ENCODE results near the gene ACSBG1.
"Not testable (repeated sequence)": the region's sequence is repeated elsewhere in the genome, so short reads cannot be mapped to it uniquely, and the experiment has no call there.

ACSBG1 gene

GRCh38 chr15:78251136-78251535 is 16.8 kb upstream of the ACSBG1 start:
- DNase-seq (ENCODE audit: low read depth), result no peak

GRCh38 chr15:78249131-78249530 is 14.8 kb upstream of the ACSBG1 start:
- no peak for DNase-seq (ENCODE audit: low read depth)

- no peak for DNase-seq (ENCODE audit: low read depth)
Measured at GRCh38 chr15:78247911-78248310, 13.5 kb upstream of the ACSBG1 start.

GRCh38 chr15:78245976-78246620 is 11.7 kb upstream of the ACSBG1 start:
- DNase-seq (ENCODE audit: low read depth), result not testable (repeated sequence)

GRCh38 chr15:78245392-78245791 is 11.0 kb upstream of the ACSBG1 start:
- not testable (repeated sequence) for DNase-seq (ENCODE audit: low read depth)

GRCh38 chr15:78244893-78245292 is 10.5 kb upstream of the ACSBG1 start:
- no peak for DNase-seq (ENCODE audit: low read depth)

- DNase-seq (ENCODE audit: low read depth), result no peak
Measured at GRCh38 chr15:78244101-78244500, 9.7 kb upstream of the ACSBG1 start.

GRCh38 chr15:78243491-78243941 is 9.2 kb upstream of the ACSBG1 start:
- no peak for DNase-seq (ENCODE audit: low read depth)

- DNase-seq (ENCODE audit: low read depth), result no peak
Measured at GRCh38 chr15:78243058-78243457, 8.7 kb upstream of the ACSBG1 start.

- DNase-seq (ENCODE audit: low read depth), result no peak
Measured at GRCh38 chr15:78242128-78242527, 7.8 kb upstream of the ACSBG1 start.

GRCh38 chr15:78241017-78241416 is 6.7 kb upstream of the ACSBG1 start:
- peak; percentile 17 for DNase-seq (ENCODE audit: low read depth)

GRCh38 chr15:78239811-78240210 is 5.4 kb upstream of the ACSBG1 start:
- no peak for DNase-seq (ENCODE audit: low read depth)

- DNase-seq (ENCODE audit: low read depth), result no peak
Measured at GRCh38 chr15:78237146-78237545, 2.8 kb upstream of the ACSBG1 start.

- DNase-seq (ENCODE audit: low read depth), result no peak
Measured at GRCh38 chr15:78236491-78236890, 2.1 kb upstream of the ACSBG1 start.

- no peak for DNase-seq (ENCODE audit: low read depth)
Measured at GRCh38 chr15:78233496-78233895, 869 bp downstream of the ACSBG1 start.

GRCh38 chr15:78232951-78233350 is 1.4 kb downstream of the ACSBG1 start:
- no peak for DNase-seq (ENCODE audit: low read depth)

- no peak for DNase-seq (ENCODE audit: low read depth)
Measured at GRCh38 chr15:78229431-78230406, 4.6 kb downstream of the ACSBG1 start.

- no peak for DNase-seq (ENCODE audit: low read depth)
Measured at GRCh38 chr15:78228356-78228996, 5.9 kb downstream of the ACSBG1 start.

- DNase-seq (ENCODE audit: low read depth), result no peak
Measured at GRCh38 chr15:78225783-78226541, 8.4 kb downstream of the ACSBG1 start.

GRCh38 chr15:78224023-78224411 is 10.3 kb downstream of the ACSBG1 start:
- no peak for DNase-seq (ENCODE audit: low read depth)

- DNase-seq (ENCODE audit: low read depth), result no peak
Measured at GRCh38 chr15:78223396-78224022, 10.9 kb downstream of the ACSBG1 start.
